WTC11 (cell line): ENCODE measurements around the gene OPCML. TPM values are rescaled to one million over a fixed set of nuclear protein-coding genes. Genes with fewer than 3 reads are reported as not detected.

ENCODE experiments used
- ATAC-seq: fragments of 200-7000 bp; cut with Tn5 transposase; 2 replicates; pipeline ENCODE4 v1.10.0; 2021; ENCODE audit warnings: mild to moderate bottlenecking, moderate library complexity
- CTCF ChIA-PET: fragments of 300-600 bp; sonication (Branson Sonifier 250); formaldehyde crosslinking; loops from one replicate; lab custom pipeline; 2021; ENCODE audit warnings: antibody characterized with exemption; lab: Charles Lee
- POLR2A ChIA-PET: fragments of 350-600 bp; sonication (Branson Sonifier 250); formaldehyde crosslinking; loops from one replicate; lab custom pipeline; 2021; ENCODE audit warnings: antibody characterized with exemption; lab: Charles Lee
- DNase-seq: peaks from one replicate; pipeline ENCODE4 v3.0.0; 2021; ENCODE audit warnings: low spot score
- H3K27ac Mint-ChIP-seq: 2 replicates; pipeline ENCODE4 v1.8.0; 2021; ENCODE audit warnings: mixed read lengths
- H3K27me3 Mint-ChIP-seq: 2 replicates; pipeline ENCODE4 v1.8.0; 2021; ENCODE audit warnings: low read depth, mild to moderate bottlenecking, moderate library complexity, mixed read lengths
- H3K36me3 Mint-ChIP-seq: 2 replicates; pipeline ENCODE4 v1.8.0; 2021; ENCODE audit warnings: mixed read lengths
- H3K4me1 Mint-ChIP-seq: 2 replicates; pipeline ENCODE4 v1.8.0; 2022; ENCODE audit warnings: mixed read lengths
- H3K4me3 Mint-ChIP-seq: 2 replicates; pipeline ENCODE4 v1.8.0; 2021; ENCODE audit warnings: mild to moderate bottlenecking, moderate library complexity, mixed read lengths
- H3K9me3 Mint-ChIP-seq: 2 replicates; pipeline ENCODE4 v1.8.0; 2021; ENCODE audit warnings: mixed read lengths
- ATF2 ChIP-seq: sonication (generic); formaldehyde crosslinking; IDR thresholded peaks from 2 replicates; pipeline ENCODE4 v1.8.1; 2022; ENCODE audit warnings: low read depth, missing genetic modification reagents, borderline replicate concordance
- CBFB ChIP-seq: sonication (generic); formaldehyde crosslinking; IDR thresholded peaks from 2 replicates; pipeline ENCODE4 v1.8.1; 2022; ENCODE audit warnings: mild to moderate bottlenecking, low read depth, missing genetic modification reagents
- CDX4 ChIP-seq: fragments of 250-450 bp; sonication (Bioruptor Pico); IDR thresholded peaks from 2 replicates; pipeline ENCODE4 v1.9.0; 2021; ENCODE audit warnings: moderate library complexity, mild to moderate bottlenecking, inconsistent platforms, borderline replicate concordance
- ELF4 ChIP-seq: sonication (generic); formaldehyde crosslinking; IDR thresholded peaks from 2 replicates; pipeline ENCODE4 v1.8.1; 2022; ENCODE audit warnings: low read depth, mild to moderate bottlenecking, moderate library complexity, missing genetic modification reagents
- FOXK1 ChIP-seq: sonication (generic); formaldehyde crosslinking; IDR thresholded peaks from 2 replicates; pipeline ENCODE4 v1.8.0; 2022; ENCODE audit warnings: mild to moderate bottlenecking, moderate library complexity, missing genetic modification reagents
- GABPB1 ChIP-seq: sonication (generic); formaldehyde crosslinking; IDR thresholded peaks from 2 replicates; pipeline ENCODE4 v1.8.1; 2023; ENCODE audit warnings: mild to moderate bottlenecking, missing genetic modification reagents
- GTF2I ChIP-seq: fragments of 250-450 bp; sonication (Bioruptor Pico); conservative IDR thresholded peaks from 2 replicates; pipeline ENCODE4 v1.4.0; 2021; ENCODE audit warnings: mild to moderate bottlenecking
- HMGA2 ChIP-seq: fragments of 250-450 bp; sonication (Bioruptor Pico); IDR thresholded peaks from 2 replicates; pipeline ENCODE4 v1.4.0; 2021; ENCODE audit warnings: mild to moderate bottlenecking, moderate library complexity
- MAX ChIP-seq: sonication (generic); formaldehyde crosslinking; IDR thresholded peaks from 2 replicates; pipeline ENCODE4 v1.8.0; 2022; ENCODE audit warnings: mild to moderate bottlenecking, missing genetic modification reagents
- MLX ChIP-seq: sonication (generic); formaldehyde crosslinking; IDR thresholded peaks from 2 replicates; pipeline ENCODE4 v1.8.1; 2023; ENCODE audit warnings: mild to moderate bottlenecking, missing genetic modification reagents, moderate library complexity
- MXD4 ChIP-seq: fragments of 250-450 bp; sonication (Bioruptor Pico); IDR thresholded peaks from 2 replicates; pipeline ENCODE4 v1.8.0; 2021; ENCODE audit warnings: mild to moderate bottlenecking, moderate library complexity, borderline replicate concordance
- NFATC4 ChIP-seq: fragments of 250-450 bp; sonication (Bioruptor Pico); IDR thresholded peaks from 2 replicates; pipeline ENCODE4 v1.9.0; 2021; ENCODE audit warnings: mild to moderate bottlenecking
- SOX15 ChIP-seq: fragments of 250-450 bp; sonication (Bioruptor Pico); IDR thresholded peaks from 2 replicates; pipeline ENCODE4 v1.9.0; 2021; ENCODE audit warnings: mild to moderate bottlenecking
- TEAD4 ChIP-seq: sonication (generic); formaldehyde crosslinking; IDR thresholded peaks from 2 replicates; pipeline ENCODE4 v1.8.0; 2022; ENCODE audit warnings: mild to moderate bottlenecking, missing genetic modification reagents
- TP53 ChIP-seq: sonication (generic); formaldehyde crosslinking; IDR thresholded peaks from 2 replicates; pipeline ENCODE4 v1.8.1; 2023; ENCODE audit warnings: mild to moderate bottlenecking, missing genetic modification reagents
- USF2 ChIP-seq: sonication (generic); formaldehyde crosslinking; IDR thresholded peaks from 2 replicates; pipeline ENCODE4 v1.8.1; 2023; ENCODE audit warnings: mild to moderate bottlenecking, missing genetic modification reagents, moderate library complexity
- ZMAT4 ChIP-seq: fragments of 250-450 bp; sonication (Bioruptor Pico); IDR thresholded peaks from 2 replicates; pipeline ENCODE4 v1.9.0; 2021; ENCODE audit warnings: mild to moderate bottlenecking
- ZNF219 ChIP-seq: sonication (generic); formaldehyde crosslinking; IDR thresholded peaks from 2 replicates; pipeline ENCODE4 v1.8.0; 2023; ENCODE audit warnings: missing genetic modification reagents, mild to moderate bottlenecking, borderline replicate concordance
- ZNF425 ChIP-seq: fragments of 250-450 bp; sonication (Bioruptor Pico); conservative IDR thresholded peaks from 2 replicates; pipeline ENCODE4 v1.9.0; 2021; ENCODE audit warnings: mild to moderate bottlenecking
- ZSCAN18 ChIP-seq: fragments of 250-450 bp; sonication (Bioruptor Pico); IDR thresholded peaks from 2 replicates; pipeline ENCODE4 v2.1.2; 2022; ENCODE audit warnings: mild to moderate bottlenecking, moderate library complexity
- total RNA-seq: library from RNA; stranded (reverse); gene quantifications from 3 replicates; pipeline ENCODE4 v1.2.3, GENCODE V29; 2021

Gene OPCML
- total RNA-seq, 1 experiment from 2014 or later = 1.5 TPM

- CTCF ChIA-PET = interaction anchor here (0.7 to 1.1 kb wide), 3 partner anchors 67 to 204 kb away, joined by 3 to 4 read pairs (median 4); no protein-coding TSS in a partner anchor
Observed at GRCh38 chr11:132874638-132875037, 657.7 kb downstream of the OPCML start.

More at GRCh38 chr11:132874638-132875037, 657.7 kb downstream of the OPCML start:
- Mint-ChIP-seq H3K9me3 (peaks cover 9% of the 10 kb centered on the region), H3K4me1 (peaks cover 4% of the 10 kb centered on the region; the same call in 1 of the 2 replicates), H3K4me3 (no peak overlapping the region), H3K27me3 (no peaks in the 10 kb centered on the region; the same call in 1 of the 2 replicates), H3K27ac (no peak overlapping the region), H3K36me3 (no peaks in the 10 kb centered on the region)
- no peak for DNase-seq
- no peak for ATAC-seq
- no peak for TF ChIP-seq HMGA2 (CRISPR knock-in tag)
- no peak for TF ChIP-seq ZNF219
- TF ChIP-seq FOXK1 = no peak
- TF ChIP-seq MLX (CRISPR knock-in tag) = no peak
- TF ChIP-seq ATF2 (CRISPR knock-in tag) = no peak
- TF ChIP-seq USF2 (CRISPR knock-in tag) = no peak
- TF ChIP-seq GTF2I (CRISPR knock-in tag) = no peak
- TF ChIP-seq TEAD4 = no peak
- no peak for TF ChIP-seq CDX4 (CRISPR knock-in tag)
- no peak for TF ChIP-seq ELF4 (CRISPR knock-in tag)
- no peak for TF ChIP-seq MAX
- no peak for TF ChIP-seq CBFB (CRISPR knock-in tag)
- no peak for TF ChIP-seq NFATC4
- no peak for TF ChIP-seq TP53 (CRISPR knock-in tag)
- TF ChIP-seq ZNF425 (CRISPR knock-in tag) = no peak
- TF ChIP-seq SOX15 (CRISPR knock-in tag) = no peak
- no peak for TF ChIP-seq ZSCAN18
- no peak for TF ChIP-seq ZMAT4 (CRISPR knock-in tag)
- TF ChIP-seq MXD4 = no peak
- no peak for TF ChIP-seq GABPB1 (CRISPR knock-in tag)
- POLR2A ChIA-PET = no interaction called here
